GM10266 (cell line): ENCODE data around the gene PPP1R14B.

ENCODE experiments used
- DNase-seq: peaks from one replicate; pipeline ENCODE4 v3.0.0; 2012; ENCODE audit errors: extremely low spot score
- CTCF ChIP-seq: IDR thresholded peaks from 2 replicates; pipeline ENCODE4 v1.5.1; 2012; ENCODE audit warnings: mild to moderate bottlenecking, low read depth; ENCODE audit not compliant: control insufficient read depth, insufficient read depth; ENCODE audit errors: missing control alignments

PPP1R14B gene

DNA sequence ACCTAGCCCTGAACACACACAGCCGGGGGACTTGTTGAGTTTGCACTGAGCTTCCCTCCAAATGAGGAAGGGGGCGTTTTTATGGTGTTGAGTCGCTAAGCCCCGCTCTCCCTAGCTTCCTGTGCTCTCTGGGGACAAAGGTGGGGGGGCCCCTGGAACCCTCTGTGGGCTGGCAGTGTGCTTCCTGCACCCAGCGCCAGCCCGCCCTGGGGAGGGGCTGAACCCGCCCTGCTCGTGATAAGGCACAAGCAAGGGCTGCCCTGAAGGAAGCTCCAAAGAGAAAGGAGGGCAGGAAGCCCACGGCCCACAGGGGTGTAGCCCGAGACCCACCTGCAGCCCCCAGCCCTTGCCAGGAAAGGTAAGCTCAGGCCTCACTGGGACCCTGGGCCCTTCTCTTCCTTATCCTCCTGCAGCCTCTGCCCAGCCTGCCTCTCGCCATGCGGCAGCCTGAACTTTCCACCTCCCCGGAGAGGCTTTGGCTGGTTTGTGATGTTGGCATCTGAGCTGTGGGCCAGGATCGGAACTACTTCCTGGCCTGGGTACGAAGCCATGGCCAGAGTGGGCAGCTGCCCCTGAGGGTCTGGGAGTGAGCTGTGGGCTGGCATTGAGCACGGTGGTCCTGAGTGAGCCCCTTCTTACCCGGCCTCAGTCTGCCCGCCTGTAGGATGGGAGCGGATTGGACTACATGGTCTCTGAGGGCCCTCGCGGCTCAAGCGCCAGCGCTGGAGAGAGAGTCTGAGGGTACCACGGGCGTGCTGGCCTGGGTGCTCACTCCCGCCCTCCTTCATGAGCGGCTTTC, 40.1 kb downstream of the PPP1R14B start, which contains the start of gene FERMT3:
TSS of gene FERMT3 (plus strand) at position 265 of the 799 bp plus-strand sequence. CDS start 644 bp downstream, outside the sequence.
- no peak for TF ChIP-seq CTCF
- peak; percentile 69 for DNase-seq

GRCh38 chr11:64204464-64204989, 42.2 kb downstream of the PPP1R14B start:
- peak; percentile 82 for TF ChIP-seq CTCF
- DNase-seq: peak; percentile 78

- no peak for TF ChIP-seq CTCF
- no peak for DNase-seq
Measured at GRCh38 chr11:64204080-64204440, 42.7 kb downstream of the PPP1R14B start.

DNA sequence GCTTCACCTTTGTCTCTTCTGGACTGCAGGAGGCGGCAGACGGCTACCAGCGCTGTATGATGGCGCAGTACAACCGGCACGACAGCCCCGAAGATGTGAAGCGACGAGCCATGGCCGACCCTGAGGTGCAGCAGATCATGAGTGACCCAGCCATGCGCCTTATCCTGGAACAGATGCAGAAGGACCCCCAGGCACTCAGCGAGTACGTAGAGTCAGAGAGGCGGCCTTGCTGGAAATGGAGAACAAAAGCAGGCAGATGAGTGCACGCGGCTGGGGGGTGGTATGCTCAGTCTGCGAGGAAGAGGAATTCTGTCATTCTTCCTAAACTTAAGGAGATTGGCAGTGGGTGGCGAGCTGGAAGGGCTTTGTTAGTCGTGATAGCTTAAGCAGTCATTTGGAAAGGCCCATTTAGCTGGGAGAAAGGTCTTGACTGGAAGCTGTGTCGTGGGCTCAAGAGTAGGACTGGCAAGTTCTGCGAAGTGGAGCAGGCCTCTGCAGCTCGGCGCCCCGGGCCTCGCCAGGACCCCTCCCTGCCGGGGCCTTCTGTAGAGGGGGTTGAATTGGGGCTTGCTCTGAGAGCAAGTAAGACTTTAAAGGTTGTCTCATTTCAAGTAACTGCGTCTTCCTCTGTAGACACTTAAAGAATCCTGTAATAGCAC, 43.2 kb downstream of the PPP1R14B start:
- no peak for DNase-seq
- no peak for TF ChIP-seq CTCF

DNA sequence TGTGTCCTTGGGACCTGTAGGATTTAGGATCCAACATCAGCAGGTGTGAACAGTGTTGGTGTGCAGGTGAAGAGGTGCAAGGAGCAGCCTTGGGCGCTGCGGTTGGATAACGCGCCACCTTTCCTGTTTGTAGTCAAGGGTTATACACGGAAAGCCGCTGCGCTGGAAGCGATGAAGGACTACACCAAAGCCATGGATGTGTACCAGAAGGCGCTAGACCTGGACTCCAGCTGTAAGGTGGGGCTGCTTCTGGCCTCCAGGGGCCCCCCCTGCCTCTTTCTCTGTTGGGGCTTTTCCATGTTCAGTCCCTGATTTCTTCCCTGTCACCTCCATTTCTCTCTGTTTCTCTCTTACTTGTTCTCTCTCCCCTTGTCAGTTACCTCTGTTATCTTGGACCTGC, 43.8 kb downstream of the PPP1R14B start:
- TF ChIP-seq CTCF: no peak
- no peak for DNase-seq

GRCh38 chr11:64201543-64201942, 45.2 kb downstream of the PPP1R14B start:
- TF ChIP-seq CTCF: no peak
- DNase-seq: no peak

DNA sequence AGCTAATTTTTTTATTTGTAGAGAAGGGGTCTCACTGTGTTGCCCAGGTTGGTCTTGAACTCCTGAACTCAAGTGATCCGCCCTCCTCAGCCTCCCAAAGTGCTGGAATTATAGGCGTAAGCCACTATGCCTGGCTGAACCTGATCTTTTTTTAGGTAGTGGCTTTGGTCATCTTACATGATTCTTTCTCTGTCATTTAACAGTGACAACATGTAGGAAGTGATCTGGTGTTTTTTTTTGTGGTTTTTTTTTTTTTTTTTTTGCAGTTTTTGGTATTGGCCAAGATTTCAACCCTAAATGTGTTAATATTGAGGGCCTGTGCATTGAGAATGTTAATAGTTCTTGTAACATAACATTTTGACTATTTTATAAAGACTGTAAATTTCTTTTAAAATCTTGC, 48.2 kb downstream of the PPP1R14B start:
- TF ChIP-seq CTCF: no peak
- DNase-seq: no peak
